IMR-90 (cell line): Measurements from ENCODE around the gene LAMA2. TPM values are rescaled to one million over a fixed set of nuclear protein-coding genes. Genes with fewer than 3 reads are reported as not detected.

Experiments
- ATAC-seq: fragments of 200-7000 bp; cut with Tn5 transposase; 2 replicates; pipeline ENCODE4 v1.9.1; 2020; ENCODE audit warnings: low read depth, mild to moderate bottlenecking, moderate library complexity
- BruUV-seq: library from RNA; stranded (reverse); fragments of 400-500 nt; replicated peaks from 2 replicates; lab custom pipeline; 2021; lab: Mats Ljungman, UMichigan
- CTCF ChIA-PET: fragments of 300-600 bp; formaldehyde crosslinking; extraction: SDS; loops from one replicate; lab custom pipeline; 2021; ENCODE audit warnings: antibody characterized with exemption; lab: Yijun Ruan, JAX
- POLR2A ChIA-PET: fragments of 300-600 bp; sonication (Branson Sonifier 250); formaldehyde crosslinking; loops from one replicate; lab custom pipeline; 2022; ENCODE audit warnings: antibody characterized with exemption; ENCODE audit not compliant: unreplicated experiment; lab: Charles Lee
- DNase-seq: peaks from one replicate; pipeline ENCODE4 v3.0.0; 2013
- H2AFZ ChIP-seq: replicated peaks from 2 replicates; pipeline ENCODE3; 2013; ENCODE audit warnings: low read length, mild to moderate bottlenecking; ENCODE audit not compliant: poor library complexity
- H2AK5ac ChIP-seq: 2 replicates; pipeline ENCODE4 v1.6.1; 2013; ENCODE audit warnings: low read depth, low read length, inconsistent platforms
- H2AK9ac ChIP-seq: replicated peaks from 2 replicates; pipeline ENCODE3; 2013; ENCODE audit warnings: mild to moderate bottlenecking, low read depth, low read length, moderate library complexity; ENCODE audit not compliant: poor library complexity
- H2BK120ac ChIP-seq: 2 replicates; pipeline ENCODE4 v1.6.1; 2013; ENCODE audit warnings: low read depth, low read length, inconsistent platforms
- H2BK15ac ChIP-seq: 3 replicates; pipeline ENCODE4 v1.6.1; 2013; ENCODE audit warnings: low read depth, low read length, inconsistent platforms
- H2BK20ac ChIP-seq: 2 replicates; pipeline ENCODE4 v1.6.1; 2013; ENCODE audit warnings: low read depth, mild to moderate bottlenecking, inconsistent platforms, low read length, moderate library complexity
- H2BK5ac ChIP-seq: 2 replicates; pipeline ENCODE4 v1.6.1; 2013; ENCODE audit warnings: mild to moderate bottlenecking, low read depth, low read length, inconsistent platforms; ENCODE audit not compliant: poor library complexity, severe bottlenecking
- H3K14ac ChIP-seq: replicated peaks from 2 replicates; pipeline ENCODE4 v1.6.1; 2013; ENCODE audit warnings: low read depth, low read length, inconsistent platforms
- H3K18ac ChIP-seq: 2 replicates; pipeline ENCODE4 v1.6.1; 2013; ENCODE audit warnings: low read depth, low read length, control low read depth
- H3K23ac ChIP-seq: 2 replicates; pipeline ENCODE4 v1.6.1; 2013; ENCODE audit warnings: low read depth, low read length, inconsistent platforms
- H3K27ac ChIP-seq: 2 replicates; pipeline ENCODE4 v1.5.1; 2013; ENCODE audit warnings: mild to moderate bottlenecking, control low read depth, low read length; ENCODE audit not compliant: insufficient read depth
- H3K27me3 ChIP-seq: 2 replicates; pipeline ENCODE4 v1.6.1; 2013; ENCODE audit warnings: low read length; ENCODE audit not compliant: control insufficient read depth, insufficient read depth
- H3K36me3 ChIP-seq: 2 replicates; pipeline ENCODE4 v1.6.1; 2013; ENCODE audit warnings: low read length, mixed read lengths; ENCODE audit not compliant: control insufficient read depth, insufficient read depth
- H3K4ac ChIP-seq: 2 replicates; pipeline ENCODE4 v1.6.1; 2013; ENCODE audit warnings: low read depth, low read length, inconsistent platforms
- H3K4me1 ChIP-seq: 2 replicates; pipeline ENCODE4 v1.6.1; 2013; ENCODE audit warnings: low read length, mixed read lengths; ENCODE audit not compliant: control insufficient read depth, insufficient read depth
- H3K4me2 ChIP-seq: 2 replicates; pipeline ENCODE4 v1.6.1; 2013; ENCODE audit warnings: low read depth, mild to moderate bottlenecking, control low read depth, low read length, moderate library complexity
- H3K4me3 ChIP-seq: 2 replicates; pipeline ENCODE4 v1.5.1; 2013; ENCODE audit warnings: low read depth, mild to moderate bottlenecking, control low read depth, low read length, moderate library complexity; ENCODE audit not compliant: insufficient read depth
- H3K56ac ChIP-seq: 2 replicates; pipeline ENCODE4 v1.6.1; 2013; ENCODE audit warnings: low read length, inconsistent platforms; ENCODE audit not compliant: insufficient read depth; ENCODE audit errors: extremely low read depth
- H3K79me1 ChIP-seq, 2 experiments: 2 replicates each; pipeline ENCODE4 v1.6.1; 2013; ENCODE audit warnings: low read length in 2 of 2, inconsistent platforms in 1 of 2, low read depth in 1 of 2
- H3K9ac ChIP-seq: 2 replicates; pipeline ENCODE4 v1.6.1; 2013; ENCODE audit warnings: low read depth, low read length, control low read depth
- H3K9me1 ChIP-seq: 2 replicates; pipeline ENCODE4 v1.6.1; 2013; ENCODE audit warnings: low read length, inconsistent platforms; ENCODE audit not compliant: insufficient read depth
- H3K9me3 ChIP-seq: 2 replicates; pipeline ENCODE4 v1.6.1; 2013; ENCODE audit warnings: low read length; ENCODE audit not compliant: control insufficient read depth, insufficient read depth
- H4K20me1 ChIP-seq: 2 replicates; pipeline ENCODE4 v1.6.1; 2013; ENCODE audit warnings: low read length, inconsistent platforms; ENCODE audit not compliant: insufficient read depth
- H4K5ac ChIP-seq: 2 replicates; pipeline ENCODE4 v1.6.1; 2013; ENCODE audit warnings: mild to moderate bottlenecking, low read depth, low read length, control low read depth
- H4K8ac ChIP-seq, 2 experiments: 2 replicates each; pipeline ENCODE4 v1.6.1; 2013; ENCODE audit warnings: low read depth in 2 of 2, low read length in 2 of 2, control low read depth in 1 of 2, inconsistent platforms in 1 of 2
- H4K91ac ChIP-seq: 2 replicates; pipeline ENCODE4 v1.6.1; 2013; ENCODE audit warnings: low read depth, low read length, inconsistent platforms; ENCODE audit not compliant: insufficient read depth
- MAFK ChIP-seq: IDR thresholded peaks from 2 replicates; pipeline ENCODE4 v1.6.1; 2012; ENCODE audit warnings: low read depth, low read length, improper control_type of control experiment
- MXI1 ChIP-seq: IDR thresholded peaks from 2 replicates; pipeline ENCODE4 v1.6.1; 2012; ENCODE audit warnings: low read depth, mild to moderate bottlenecking, low read length, moderate library complexity, borderline replicate concordance
- NFE2L2 ChIP-seq: fragments of 150-350 bp; IDR thresholded peaks from 2 replicates; pipeline ENCODE4 v1.6.1; 2016; ENCODE audit warnings: low read depth, mild to moderate bottlenecking, low read length
- WGBS, 2 experiments: methylation state at CpG; one replicate each; pipeline versions ENCODE4 v1.1.5 to v1.1.7; 2013; ENCODE audit warnings: missing lambda C conversion rate in 2 of 2; ENCODE audit not compliant: insufficient read length in 1 of 2; ENCODE audit errors: extremely low coverage in 2 of 2; 5-methylcytosine and 5-hydroxymethylcytosine counted together
- dilution Hi-C: fragments of 300-500 bp; cut with HindIII; formaldehyde crosslinking; loops from one replicate; pipeline ENCODE4 v1.14.3; 2018; ENCODE audit warnings: low sequenced_read_pairs; ENCODE audit not compliant: unreplicated experiment
- in situ Hi-C: fragments of 300-500 bp; cut with MboI; formaldehyde crosslinking; loops from 3 replicates; pipeline ENCODE4 v1.14.3; 2019; ENCODE audit warnings: low sequenced_read_pairs, inconsistent platforms, mixed read lengths
- intact Hi-C: fragments of 100-400 bp; cut with micrococcal nuclease; formaldehyde crosslinking; loops from 2 replicates; pipeline ENCODE4 v1.10.0; 2022
- polyA plus RNA-seq, 3 experiments: library from polyadenylated mRNA; depleted of rRNA; stranded (reverse); fragments of >200 nt; gene quantifications; 2 replicates each; pipeline ENCODE4 v1.2.3, GENCODE V29; 2012; ENCODE audit warnings: low replicate concordance in 1 of 3
- total RNA-seq: library from RNA; depleted of rRNA; stranded (reverse); fragments of >200 nt; gene quantifications from 2 replicates; pipeline ENCODE4 v1.2.3, GENCODE V29; 2012
- TF ChIP-seq, protein P1 (sequence below): fragments of 150-350 bp; IDR thresholded peaks from 2 replicates; pipeline ENCODE4 v1.6.1; 2016; ENCODE audit warnings: low read depth, mild to moderate bottlenecking, low read length, moderate library complexity, borderline replicate concordance

Gene LAMA2
- total and polyA plus RNA-seq, 2 of the 4 experiments (the other 2 are of a cell fraction): 9.9 to 13.3 TPM

DNA sequence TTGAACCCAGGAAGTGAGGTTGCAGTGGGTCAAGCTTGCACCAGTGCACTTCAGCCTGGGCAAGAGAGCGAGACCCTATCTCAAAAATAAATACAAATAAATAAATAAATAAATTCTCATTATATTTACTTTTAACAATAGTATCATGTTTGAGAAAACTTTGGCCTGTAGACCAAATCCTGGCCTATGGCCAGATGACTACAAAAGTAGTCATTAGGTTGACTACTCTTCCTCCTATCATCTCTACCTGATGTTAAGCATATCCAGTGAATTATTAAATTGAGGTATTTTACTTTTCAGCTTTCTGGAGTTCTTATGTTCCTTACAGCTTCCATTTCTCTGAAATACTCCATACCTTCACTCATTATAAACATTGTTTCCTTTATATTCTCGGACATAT is 280.6 kb downstream of the LAMA2 start:
- in situ Hi-C loops: no loop called here
- no peak overlapping the region for H2BK20ac ChIP-seq
- no peak overlapping the region for H4K91ac ChIP-seq
- H3K4ac ChIP-seq: no peak overlapping the region
- no peak overlapping the region for H4K5ac ChIP-seq
- ATAC-seq (no peak), DNase-seq (no peak)
- no peaks in the 10 kb centered on the region for H3K36me3 ChIP-seq
- no peak overlapping the region for H3K9ac ChIP-seq
- no peaks in the 10 kb centered on the region for H3K27me3 ChIP-seq
- no TSS peak for BruUV-seq
- no peaks in the 10 kb centered on the region for H3K79me1 ChIP-seq
- no peaks in the 10 kb centered on the region for H4K20me1 ChIP-seq
- no peak overlapping the region for H3K56ac ChIP-seq
- H2AFZ ChIP-seq: no peak overlapping the region
- H2BK15ac ChIP-seq: no peak overlapping the region
- CTCF ChIA-PET: no interaction called here
- POLR2A ChIA-PET: no interaction called here
- no peak overlapping the region for H4K8ac ChIP-seq
- no peak overlapping the region for H2BK5ac ChIP-seq
- intact Hi-C loops: no loop called here
- no peak overlapping the region for H3K23ac ChIP-seq
- no peak overlapping the region for H2AK9ac ChIP-seq
- H3K9me3 ChIP-seq: no peaks in the 10 kb centered on the region
- H2BK120ac ChIP-seq: no peak overlapping the region
- no peak overlapping the region for H3K4me3 ChIP-seq
- no peak overlapping the region for H3K4me2 ChIP-seq
- TF ChIP-seq MAFK (no peak), NFE2L2 (no peak), MXI1 (no peak)
- TF ChIP-seq, protein P1, sequence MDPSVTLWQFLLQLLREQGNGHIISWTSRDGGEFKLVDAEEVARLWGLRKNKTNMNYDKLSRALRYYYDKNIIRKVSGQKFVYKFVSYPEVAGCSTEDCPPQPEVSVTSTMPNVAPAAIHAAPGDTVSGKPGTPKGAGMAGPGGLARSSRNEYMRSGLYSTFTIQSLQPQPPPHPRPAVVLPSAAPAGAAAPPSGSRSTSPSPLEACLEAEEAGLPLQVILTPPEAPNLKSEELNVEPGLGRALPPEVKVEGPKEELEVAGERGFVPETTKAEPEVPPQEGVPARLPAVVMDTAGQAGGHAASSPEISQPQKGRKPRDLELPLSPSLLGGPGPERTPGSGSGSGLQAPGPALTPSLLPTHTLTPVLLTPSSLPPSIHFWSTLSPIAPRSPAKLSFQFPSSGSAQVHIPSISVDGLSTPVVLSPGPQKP: no peak
- no peaks in the 10 kb centered on the region for H3K9me1 ChIP-seq
- dilution Hi-C loops: no loop called here
- no peaks in the 10 kb centered on the region for H3K4me1 ChIP-seq
- H3K27ac ChIP-seq: no peak overlapping the region
- no CpG with 5 or more reads among the region's 2 CpGs for WGBS, 2 experiments
- no peak overlapping the region for H2AK5ac ChIP-seq
- H3K18ac ChIP-seq: no peak overlapping the region
- H3K14ac ChIP-seq: no peak overlapping the region
